WTC11 (cell line): ENCODE measurements around the gene DGUOK. TPM values are rescaled to one million over a fixed set of nuclear protein-coding genes. Genes with fewer than 3 reads are reported as not detected.

Source experiments
- ATAC-seq: fragments of 200-7000 bp; cut with Tn5 transposase; 2 replicates; pipeline ENCODE4 v1.10.0; 2021; ENCODE audit warnings: mild to moderate bottlenecking, moderate library complexity
- CTCF ChIA-PET: fragments of 300-600 bp; sonication (Branson Sonifier 250); formaldehyde crosslinking; loops from one replicate; lab custom pipeline; 2021; ENCODE audit warnings: antibody characterized with exemption; lab: Charles Lee
- POLR2A ChIA-PET: fragments of 350-600 bp; sonication (Branson Sonifier 250); formaldehyde crosslinking; loops from one replicate; lab custom pipeline; 2021; ENCODE audit warnings: antibody characterized with exemption; lab: Charles Lee
- DNase-seq: peaks from one replicate; pipeline ENCODE4 v3.0.0; 2021; ENCODE audit warnings: low spot score
- H3K27ac Mint-ChIP-seq: 2 replicates; pipeline ENCODE4 v1.8.0; 2021; ENCODE audit warnings: mixed read lengths
- H3K27me3 Mint-ChIP-seq: 2 replicates; pipeline ENCODE4 v1.8.0; 2021; ENCODE audit warnings: low read depth, mild to moderate bottlenecking, moderate library complexity, mixed read lengths
- H3K36me3 Mint-ChIP-seq: 2 replicates; pipeline ENCODE4 v1.8.0; 2021; ENCODE audit warnings: mixed read lengths
- H3K4me1 Mint-ChIP-seq: 2 replicates; pipeline ENCODE4 v1.8.0; 2022; ENCODE audit warnings: mixed read lengths
- H3K4me3 Mint-ChIP-seq: 2 replicates; pipeline ENCODE4 v1.8.0; 2021; ENCODE audit warnings: mild to moderate bottlenecking, moderate library complexity, mixed read lengths
- H3K9me3 Mint-ChIP-seq: 2 replicates; pipeline ENCODE4 v1.8.0; 2021; ENCODE audit warnings: mixed read lengths
- ATF1 ChIP-seq: sonication (generic); formaldehyde crosslinking; IDR thresholded peaks from 2 replicates; pipeline ENCODE4 v1.8.1; 2023; ENCODE audit warnings: mild to moderate bottlenecking, moderate library complexity, missing genetic modification reagents
- ATF3 ChIP-seq: sonication (generic); formaldehyde crosslinking; conservative IDR thresholded peaks from 2 replicates; pipeline ENCODE4 v1.8.1; 2022; ENCODE audit warnings: mild to moderate bottlenecking, missing genetic modification reagents
- ATF6 ChIP-seq: sonication (generic); formaldehyde crosslinking; IDR thresholded peaks from 2 replicates; pipeline ENCODE4 v1.8.1; 2023; ENCODE audit warnings: mild to moderate bottlenecking, missing genetic modification reagents
- CBFB ChIP-seq: sonication (generic); formaldehyde crosslinking; IDR thresholded peaks from 2 replicates; pipeline ENCODE4 v1.8.1; 2022; ENCODE audit warnings: mild to moderate bottlenecking, low read depth, missing genetic modification reagents
- E2F4 ChIP-seq: sonication (generic); formaldehyde crosslinking; IDR thresholded peaks from 2 replicates; pipeline ENCODE4 v1.8.1; 2022; ENCODE audit warnings: low read depth, mild to moderate bottlenecking, moderate library complexity, missing genetic modification reagents, borderline replicate concordance
- ERG ChIP-seq: fragments of 250-450 bp; sonication (Bioruptor Pico); IDR thresholded peaks from 2 replicates; pipeline ENCODE4 v1.8.0; 2021; ENCODE audit warnings: mild to moderate bottlenecking
- GRHL2 ChIP-seq: fragments of 250-450 bp; sonication (Bioruptor Pico); IDR thresholded peaks from 2 replicates; pipeline ENCODE4 v1.8.0; 2022; ENCODE audit warnings: mild to moderate bottlenecking, moderate library complexity; ENCODE audit not compliant: insufficient replicate concordance, severe bottlenecking
- HMGA2 ChIP-seq: fragments of 250-450 bp; sonication (Bioruptor Pico); IDR thresholded peaks from 2 replicates; pipeline ENCODE4 v1.4.0; 2021; ENCODE audit warnings: mild to moderate bottlenecking, moderate library complexity
- HMGXB4 ChIP-seq: sonication (generic); formaldehyde crosslinking; IDR thresholded peaks from 2 replicates; pipeline ENCODE4 v1.8.1; 2023; ENCODE audit warnings: mild to moderate bottlenecking, moderate library complexity, missing genetic modification reagents
- IRF2 ChIP-seq: sonication (generic); formaldehyde crosslinking; IDR thresholded peaks from 2 replicates; pipeline ENCODE4 v1.8.0; 2022; ENCODE audit warnings: low read depth, missing genetic modification reagents, borderline replicate concordance
- MLX ChIP-seq: sonication (generic); formaldehyde crosslinking; IDR thresholded peaks from 2 replicates; pipeline ENCODE4 v1.8.1; 2023; ENCODE audit warnings: mild to moderate bottlenecking, missing genetic modification reagents, moderate library complexity
- MXD4 ChIP-seq: fragments of 250-450 bp; sonication (Bioruptor Pico); IDR thresholded peaks from 2 replicates; pipeline ENCODE4 v1.8.0; 2021; ENCODE audit warnings: mild to moderate bottlenecking, moderate library complexity, borderline replicate concordance
- MYBL2 ChIP-seq: sonication (generic); formaldehyde crosslinking; IDR thresholded peaks from 2 replicates; pipeline ENCODE4 v1.8.1; 2023; ENCODE audit warnings: mild to moderate bottlenecking, moderate library complexity, missing genetic modification reagents
- NFYB ChIP-seq: sonication (generic); formaldehyde crosslinking; conservative IDR thresholded peaks from 2 replicates; pipeline ENCODE4 v1.8.0; 2022; ENCODE audit warnings: low read depth, missing genetic modification reagents
- NR1H2 ChIP-seq: sonication (generic); formaldehyde crosslinking; IDR thresholded peaks from 2 replicates; pipeline ENCODE4 v1.9.0; 2021; ENCODE audit warnings: mild to moderate bottlenecking, moderate library complexity, missing genetic modification reagents
- RELA ChIP-seq: sonication (generic); formaldehyde crosslinking; IDR thresholded peaks from 2 replicates; pipeline ENCODE4 v1.8.1; 2022; ENCODE audit warnings: missing genetic modification reagents, mild to moderate bottlenecking, borderline replicate concordance
- SOX15 ChIP-seq: fragments of 250-450 bp; sonication (Bioruptor Pico); IDR thresholded peaks from 2 replicates; pipeline ENCODE4 v1.9.0; 2021; ENCODE audit warnings: mild to moderate bottlenecking
- TP53 ChIP-seq: sonication (generic); formaldehyde crosslinking; IDR thresholded peaks from 2 replicates; pipeline ENCODE4 v1.8.1; 2023; ENCODE audit warnings: mild to moderate bottlenecking, missing genetic modification reagents
- USF1 ChIP-seq: sonication (generic); formaldehyde crosslinking; IDR thresholded peaks from 2 replicates; pipeline ENCODE4 v1.8.0; 2022; ENCODE audit warnings: mild to moderate bottlenecking, missing genetic modification reagents
- ZMAT4 ChIP-seq: fragments of 250-450 bp; sonication (Bioruptor Pico); IDR thresholded peaks from 2 replicates; pipeline ENCODE4 v1.9.0; 2021; ENCODE audit warnings: mild to moderate bottlenecking
- ZNF671 ChIP-seq: fragments of 250-450 bp; sonication (Bioruptor Pico); IDR thresholded peaks from 2 replicates; pipeline ENCODE4 v1.8.0; 2021; ENCODE audit warnings: mild to moderate bottlenecking
- total RNA-seq: library from RNA; stranded (reverse); gene quantifications from 3 replicates; pipeline ENCODE4 v1.2.3, GENCODE V29; 2021

Gene DGUOK
- total RNA-seq, 1 experiment from 2014 or later: 105 TPM

GRCh38 chr2:73925033-73925704, 1.5 kb upstream of the DGUOK start:
- Mint-ChIP-seq H3K27ac (no peak overlapping the region), H3K27me3 (peaks cover 4% of the 10 kb centered on the region), H3K4me3 (peak overlapping the region; percentile 16; the same call in 1 of the 2 replicates), H3K4me1 (peaks cover 32% of the 10 kb centered on the region), H3K9me3 (no peaks in the 10 kb centered on the region), H3K36me3 (no peaks in the 10 kb centered on the region)
- CTCF ChIA-PET: interaction anchor here (0.6 kb wide), 1 partner anchor 28 kb away, joined by 5 read pairs; no protein-coding TSS in a partner anchor
- POLR2A ChIA-PET: interaction anchor here (0.7 kb wide), 1 partner anchor 226 kb away, joined by 3 read pairs; no protein-coding TSS in a partner anchor
- ATAC-seq: no peak
- TF ChIP-seq HMGA2 (CRISPR knock-in tag) (no peak), GRHL2 (no peak), ZNF671 (CRISPR knock-in tag) (no peak), TP53 (CRISPR knock-in tag) (no peak), SOX15 (no peak), HMGXB4 (CRISPR knock-in tag) (no peak), IRF2 (CRISPR knock-in tag) (no peak), USF1 (no peak), ERG (CRISPR knock-in tag) (no peak), MXD4 (CRISPR knock-in tag) (no peak), ATF6 (CRISPR knock-in tag) (no peak), ATF1 (no peak)
- DNase-seq: no peak

- Mint-ChIP-seq H3K9me3 (no peaks in the 10 kb centered on the region), H3K4me1 (peaks cover 27% of the 10 kb centered on the region), H3K4me3 (peak overlapping the region; percentile 91), H3K27me3 (peaks cover 4% of the 10 kb centered on the region), H3K27ac (peak overlapping the region; percentile 92), H3K36me3 (no peaks in the 10 kb centered on the region)
- CTCF ChIA-PET: no interaction called here
- DNase-seq (no peak), ATAC-seq (no peak)
- POLR2A ChIA-PET: no interaction called here
- no peak for TF ChIP-seq CBFB (CRISPR knock-in tag)
- TF ChIP-seq E2F4 (CRISPR knock-in tag): no peak
- TF ChIP-seq ATF6 (CRISPR knock-in tag): no peak
- no peak for TF ChIP-seq NFYB (CRISPR knock-in tag)
- TF ChIP-seq RELA (CRISPR knock-in tag): no peak
- TF ChIP-seq ATF3 (CRISPR knock-in tag): no peak
- no peak for TF ChIP-seq NR1H2
- no peak for TF ChIP-seq MYBL2 (CRISPR knock-in tag)
- no peak for TF ChIP-seq ZMAT4 (CRISPR knock-in tag)
- TF ChIP-seq MLX (CRISPR knock-in tag): no peak
Observed at GRCh38 chr2:73925853-73926492, 707 bp upstream of the DGUOK start.
